Mammary epithelial cell (primary cell): ENCODE data around the gene GIMAP5.

Source experiments
- CTCF ChIP-seq, 2 donors: IDR thresholded peaks in 1 of 2; conservative IDR thresholded peaks in 1 of 2; 2 replicates each; pipeline ENCODE4 v1.5.1; 2011 to 2012; ENCODE audit warnings: inconsistent platforms in 2 of 2, low read length in 2 of 2, mild to moderate bottlenecking in 2 of 2, control low read depth in 1 of 2, low read depth in 1 of 2; ENCODE audit not compliant: insufficient read depth in 1 of 2; ENCODE audit errors: extremely low read depth in 1 of 2
- EZH2 ChIP-seq: IDR thresholded peaks from 2 replicates; pipeline ENCODE4 v1.6.1; 2012; ENCODE audit warnings: low read length, inconsistent platforms, borderline replicate concordance

- no peak for TF ChIP-seq CTCF (conservative IDR thresholded peaks at IDR 0.05 in 1 of 2, IDR thresholded peaks at IDR 0.05 in 1 of 2; ENCODE audit: extremely low read depth in 1 of 2, insufficient read depth in 1 of 2, low read depth in 1 of 2, low read length in 2 of 2)
- TF ChIP-seq EZH2 = no peak
These were observed 5.3 kb upstream of the GIMAP5 start for GRCh38 chr7:150731916-150732315.
